ENCODE results near the gene MACF1. TPM values are rescaled to one million over a fixed set of nuclear protein-coding genes. Genes with fewer than 3 reads are reported as not detected.
A peak's percentile ranks its signal among the peaks of the same experiment; 100 is the strongest.

Gene MACF1
- total and polyA plus RNA-seq, 2 donors (not counting 1 experiment from before 2014, with no cell fraction given), result 64.1 to 159 TPM

DNA sequence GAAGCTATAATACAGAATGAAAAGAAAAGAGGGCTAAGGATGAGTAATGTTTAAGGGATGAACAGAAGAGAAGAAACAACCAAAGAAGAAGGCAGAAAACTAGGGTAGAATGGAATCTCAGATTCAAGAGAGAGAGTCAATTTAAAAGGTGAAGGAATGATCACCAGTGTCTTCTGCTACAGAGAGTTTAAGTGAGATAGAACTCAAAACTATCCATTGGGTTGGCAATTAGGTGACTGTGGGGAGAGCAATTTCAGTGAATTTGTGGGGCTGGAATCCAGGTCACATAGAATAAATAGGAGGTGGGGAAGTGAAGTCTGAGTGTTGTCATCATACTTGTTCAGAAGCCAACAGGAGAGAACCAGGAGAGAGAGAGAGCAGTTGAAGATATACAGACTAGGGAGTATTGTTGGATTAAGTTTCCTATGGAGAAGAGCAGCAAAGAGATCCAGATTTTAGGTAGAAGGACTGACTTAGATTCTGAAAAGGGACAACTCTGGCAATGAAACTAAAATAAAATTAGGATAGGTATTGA, 19.9 kb downstream of the MACF1 start:
- Mint-ChIP-seq H3K27ac (peak overlapping the region; percentile 54), H3K4me1 (peaks cover 49% of the 10 kb centered on the region), H3K9me3 (ENCODE audit: insufficient read depth) (no peaks in the 10 kb centered on the region), H3K27me3 (no peaks in the 10 kb centered on the region), H3K4me3 (no peak overlapping the region)
- no peak for ATAC-seq (ENCODE audit: low read depth)
- H2AFZ ChIP-seq (ENCODE audit: insufficient read depth, low read depth, low read length, poor library complexity, severe bottlenecking), result no peak overlapping the region
- peaks cover 26% of the 10 kb centered on the region for H4K20me1 ChIP-seq (ENCODE audit: control insufficient read depth, insufficient read depth, low read length, poor library complexity, severe bottlenecking)
- intact Hi-C loops (cut with micrococcal nuclease), result no loop called here
- no peak for DNase-seq
- H3K79me2 ChIP-seq (ENCODE audit: control insufficient read depth, insufficient read depth, low read length), result peaks cover 96% of the 10 kb centered on the region
- TF ChIP-seq, protein P1, sequence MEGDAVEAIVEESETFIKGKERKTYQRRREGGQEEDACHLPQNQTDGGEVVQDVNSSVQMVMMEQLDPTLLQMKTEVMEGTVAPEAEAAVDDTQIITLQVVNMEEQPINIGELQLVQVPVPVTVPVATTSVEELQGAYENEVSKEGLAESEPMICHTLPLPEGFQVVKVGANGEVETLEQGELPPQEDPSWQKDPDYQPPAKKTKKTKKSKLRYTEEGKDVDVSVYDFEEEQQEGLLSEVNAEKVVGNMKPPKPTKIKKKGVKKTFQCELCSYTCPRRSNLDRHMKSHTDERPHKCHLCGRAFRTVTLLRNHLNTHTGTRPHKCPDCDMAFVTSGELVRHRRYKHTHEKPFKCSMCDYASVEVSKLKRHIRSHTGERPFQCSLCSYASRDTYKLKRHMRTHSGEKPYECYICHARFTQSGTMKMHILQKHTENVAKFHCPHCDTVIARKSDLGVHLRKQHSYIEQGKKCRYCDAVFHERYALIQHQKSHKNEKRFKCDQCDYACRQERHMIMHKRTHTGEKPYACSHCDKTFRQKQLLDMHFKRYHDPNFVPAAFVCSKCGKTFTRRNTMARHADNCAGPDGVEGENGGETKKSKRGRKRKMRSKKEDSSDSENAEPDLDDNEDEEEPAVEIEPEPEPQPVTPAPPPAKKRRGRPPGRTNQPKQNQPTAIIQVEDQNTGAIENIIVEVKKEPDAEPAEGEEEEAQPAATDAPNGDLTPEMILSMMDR (IDR thresholded peaks at IDR 0.05), result no peak
- no peak for TF ChIP-seq EZH2 (IDR thresholded peaks at IDR 0.05; ENCODE audit: borderline replicate concordance, insufficient read depth, low read depth, low read length, poor library complexity, severe bottlenecking)
- H3K27me3 ChIP-seq (replicated peaks in 1 of 4; ENCODE audit: control extremely low read depth in 1 of 4, control insufficient read depth in 3 of 4, insufficient read depth in 4 of 4, low read length in 3 of 4), result no peaks in the 10 kb centered on the region
- peak overlapping the region in 1 of 2 donors; percentile 50 for H3K27ac ChIP-seq (ENCODE audit: low read length in 2 of 2)
- CTCF ChIA-PET, result interaction anchor here (1.8 to 1.9 kb wide), 2 partner anchors 32 to 34 kb away, joined by 4 to 15 read pairs; no protein-coding TSS in a partner anchor
- H3K4me3 ChIP-seq (ENCODE audit: control extremely low read depth in 1 of 5, extremely low read depth in 1 of 5, insufficient read depth in 1 of 5, low read depth in 2 of 5, low read length in 4 of 5), result no peak overlapping the region
- no peaks in the 10 kb centered on the region for H3K9me3 ChIP-seq (ENCODE audit: control extremely low read depth in 1 of 3, control insufficient read depth in 2 of 3, insufficient read depth in 1 of 3, low read length in 2 of 3)
- H3K4me2 ChIP-seq (replicated peaks; ENCODE audit: low read depth, low read length, poor library complexity, severe bottlenecking), result no peak overlapping the region
- H3K36me3 ChIP-seq (replicated peaks in 1 of 2; ENCODE audit: control extremely low read depth in 1 of 2, control insufficient read depth in 1 of 2, extremely low read depth in 1 of 2, insufficient read depth in 2 of 2, low read length in 1 of 2), result peaks cover 3 to 30% of the 10 kb centered on the region in 2 experiments
- POLR2A ChIA-PET, result interaction anchor here (0.6 kb wide), 1 partner anchor 14 kb away, joined by 5 read pairs; no protein-coding TSS in a partner anchor
- H3K4me1 ChIP-seq (ENCODE audit: control insufficient read depth in 2 of 2, insufficient read depth in 2 of 2, low read length in 2 of 2), result peaks cover 20 to 21% of the 10 kb centered on the region in 2 donors
- no peak overlapping the region for H3K9ac ChIP-seq (ENCODE audit: low read length)

GRCh38 chr1:39226836-39227235, 22.3 kb downstream of the MACF1 start:
- peak overlapping the region; percentile 27 for H3K27ac Mint-ChIP-seq

More at GRCh38 chr1:39226836-39227235, 22.3 kb downstream of the MACF1 start:
- Histone ChIP-seq H3K27ac (ENCODE audit: low read length in 2 of 2) (peak overlapping the region in 1 of 2 donors; percentile 65), H3K36me3 (replicated peaks in 1 of 2; ENCODE audit: control extremely low read depth in 1 of 2, control insufficient read depth in 1 of 2, extremely low read depth in 1 of 2, insufficient read depth in 2 of 2, low read length in 1 of 2) (peaks cover 2 to 23% of the 10 kb centered on the region in 2 experiments), H3K79me2 (ENCODE audit: control insufficient read depth, insufficient read depth, low read length) (peaks cover 90% of the 10 kb centered on the region), H3K9ac (ENCODE audit: low read length) (no peak overlapping the region), H3K4me2 (replicated peaks; ENCODE audit: low read depth, low read length, poor library complexity, severe bottlenecking) (no peak overlapping the region), H2AFZ (ENCODE audit: insufficient read depth, low read depth, low read length, poor library complexity, severe bottlenecking) (no peak overlapping the region), H3K4me1 (ENCODE audit: control insufficient read depth in 2 of 2, insufficient read depth in 2 of 2, low read length in 2 of 2) (peaks cover 27 to 32% of the 10 kb centered on the region in 2 donors), H3K9me3 (ENCODE audit: control extremely low read depth in 1 of 3, control insufficient read depth in 2 of 3, insufficient read depth in 1 of 3, low read length in 2 of 3) (no peaks in the 10 kb centered on the region), H3K4me3 (ENCODE audit: control extremely low read depth in 1 of 5, extremely low read depth in 1 of 5, insufficient read depth in 1 of 5, low read depth in 2 of 5, low read length in 4 of 5) (no peak overlapping the region), H4K20me1 (ENCODE audit: control insufficient read depth, insufficient read depth, low read length, poor library complexity, severe bottlenecking) (peaks cover 22% of the 10 kb centered on the region), H3K27me3 (replicated peaks in 1 of 4; ENCODE audit: control extremely low read depth in 1 of 4, control insufficient read depth in 3 of 4, insufficient read depth in 4 of 4, low read length in 3 of 4) (no peaks in the 10 kb centered on the region)
- Mint-ChIP-seq H3K9me3 (ENCODE audit: insufficient read depth) (no peaks in the 10 kb centered on the region), H3K4me3 (no peak overlapping the region), H3K4me1 (peaks cover 52% of the 10 kb centered on the region), H3K27me3 (no peaks in the 10 kb centered on the region)
- POLR2A ChIA-PET, result no interaction called here
- ATAC-seq (ENCODE audit: low read depth) (no peak), DNase-seq (no peak)
- TF ChIP-seq EZH2 (IDR thresholded peaks at IDR 0.05; ENCODE audit: borderline replicate concordance, insufficient read depth, low read depth, low read length, poor library complexity, severe bottlenecking), result no peak
- TF ChIP-seq, protein P1 (IDR thresholded peaks at IDR 0.05), result no peak
- WGBS (ENCODE audit: insufficient coverage), result 83% methylated on average over 1 of the region's 3 CpGs
- CTCF ChIA-PET, result interaction anchor here (0.7 to 3.1 kb wide), 7 partner anchors 11 to 135 kb away, joined by 3 to 18 read pairs (median 3); no protein-coding TSS in a partner anchor
- intact Hi-C loops (cut with micrococcal nuclease), result no loop called here
